Iris pigment epithelial cell (primary cell): Measurements from ENCODE around the gene APOBEC3B.
"Not testable (repeated sequence)": the region's sequence is repeated elsewhere in the genome, so short reads cannot be mapped to it uniquely, and the experiment has no call there.

Experiments
- DNase-seq: peaks from one replicate; pipeline ENCODE4 v3.0.0-alpha.2; 2011; ENCODE audit warnings: low read depth

The APOBEC3B gene

GRCh38 chr22:38981992-38982927, at the start of gene APOBEC3B:
Gene APOBEC3B (plus strand): TSS chr22:38982347. CDS start chr22:38982454, 107 bp downstream.
- peak; percentile 96 for DNase-seq

- DNase-seq: no peak
These were observed 47.1 kb upstream of the APOBEC3B start for GRCh38 chr22:38935023-38935422.

GRCh38 chr22:38935616-38936015, 46.5 kb upstream of the APOBEC3B start:
- DNase-seq: no peak

GRCh38 chr22:38936562-38936961, 45.6 kb upstream of the APOBEC3B start:
- DNase-seq: no peak

GRCh38 chr22:38937036-38937435, 45.1 kb upstream of the APOBEC3B start:
- DNase-seq: no peak

- no peak for DNase-seq
These were observed 44.6 kb upstream of the APOBEC3B start for GRCh38 chr22:38937541-38937940.

GRCh38 chr22:38938221-38938620, 43.9 kb upstream of the APOBEC3B start:
- no peak for DNase-seq

- DNase-seq: no peak
These were observed 43.2 kb upstream of the APOBEC3B start for GRCh38 chr22:38938925-38939324.

GRCh38 chr22:38940811-38941384, 41.2 kb upstream of the APOBEC3B start:
- DNase-seq: no peak

- no peak for DNase-seq
These were observed 40.6 kb upstream of the APOBEC3B start for GRCh38 chr22:38941488-38941987.

GRCh38 chr22:38942702-38943101, 39.4 kb upstream of the APOBEC3B start:
- no peak for DNase-seq

- DNase-seq: no peak
These were observed 38.9 kb upstream of the APOBEC3B start for GRCh38 chr22:38943201-38943600.

- DNase-seq: no peak
These were observed 38.3 kb upstream of the APOBEC3B start for GRCh38 chr22:38943882-38944281.

- no peak for DNase-seq
These were observed 37.5 kb upstream of the APOBEC3B start for GRCh38 chr22:38944653-38945052.

- not testable (repeated sequence) for DNase-seq
These were observed 36.3 kb upstream of the APOBEC3B start for GRCh38 chr22:38945706-38946338.

GRCh38 chr22:38946771-38947170, 35.4 kb upstream of the APOBEC3B start:
- DNase-seq: no peak

GRCh38 chr22:38947321-38948140, 34.6 kb upstream of the APOBEC3B start:
- DNase-seq: no peak

GRCh38 chr22:38948181-38948940, 33.8 kb upstream of the APOBEC3B start:
- no peak for DNase-seq

GRCh38 chr22:38949889-38950405, 32.2 kb upstream of the APOBEC3B start:
- DNase-seq: no peak

- no peak for DNase-seq
These were observed 31.4 kb upstream of the APOBEC3B start for GRCh38 chr22:38950527-38951295.
